Right lobe of liver (tissue), 6 donors: ENCODE data around the gene HNRNPC. TPM values are rescaled to one million over a fixed set of nuclear protein-coding genes. Genes with fewer than 3 reads are reported as not detected.

Experiments
- ATAC-seq, 4 donors: fragments of 200-7000 bp; cut with Tn5 transposase; one replicate each; pipeline ENCODE4 v1.9.1; 2020; ENCODE audit warnings: mild to moderate bottlenecking in 4 of 4, moderate library complexity in 4 of 4
- DNase-seq, 3 donors: peaks; one replicate each; pipeline ENCODE4 v3.0.0-alpha.2; 2020
- H3K27ac ChIP-seq, 3 donors: fragments of 200-600 bp; one replicate each; pipeline ENCODE4 v1.8.0; 2022
- H3K27me3 ChIP-seq, 2 donors: fragments of 200-600 bp; one replicate each; pipeline ENCODE4 v1.8.0; 2022
- H3K36me3 ChIP-seq, 4 donors: fragments of 200-600 bp; sonication (generic) in 1 of 4; one replicate each; pipeline versions ENCODE4 v1.5.1 to v1.8.0; 2017 to 2022; ENCODE audit warnings: control low read depth in 1 of 4
- H3K4me1 ChIP-seq, 4 donors: fragments of 200-600 bp; sonication (generic) in 1 of 4; one replicate each; pipeline versions ENCODE4 v1.5.1 to v1.8.0; 2017 to 2022; ENCODE audit warnings: control low read depth in 1 of 4
- H3K4me3 ChIP-seq, 3 donors: fragments of 200-600 bp; one replicate each; pipeline ENCODE4 v1.8.0; 2022
- H3K9me3 ChIP-seq, 4 donors: fragments of 200-600 bp; sonication (generic) in 1 of 4; one replicate each; pipeline versions ENCODE4 v1.5.1 to v1.8.0; 2017 to 2022; ENCODE audit warnings: control low read depth in 1 of 4
- CTCF ChIP-seq, 4 donors: fragments of 200-600 bp in 3 of 4; fragments of 450-650 bp in 1 of 4; IDR thresholded peaks; one replicate each; pipeline versions ENCODE4 v1.5.1 to v1.8.0; 2016 to 2022; ENCODE audit warnings: antibody characterized with exemption in 4 of 4, mild to moderate bottlenecking in 2 of 4
- POLR2A ChIP-seq: fragments of 450-650 bp; IDR thresholded peaks from one replicate; pipeline ENCODE4 v1.6.1; 2017; ENCODE audit warnings: antibody characterized with exemption, mild to moderate bottlenecking
- WGBS: methylation state at CpG from one replicate; pipeline ENCODE4 v1.1.6; 2018; ENCODE audit warnings: low coverage, low lambda C conversion rate; ENCODE audit not compliant: insufficient coverage; ENCODE audit errors: missing lambda C conversion rate; 5-methylcytosine and 5-hydroxymethylcytosine counted together
- intact Hi-C, 2 donors: fragments of 100-400 bp; cut with DNase I; formaldehyde crosslinking; loops; one replicate each; pipeline versions ENCODE4 v1.11.2 to v1.14.1; 2022
- total RNA-seq, 6 experiments: library from RNA; depleted of rRNA in 2 of 6; stranded (reverse); fragments of >200 nt in 2 of 6; fragmentation: NEBNext Ultra II Directional in 3 of 6; extraction: Animal tissue kit (Norgen Biotek cat#: 25700) in 3 of 6; gene quantifications; one replicate each; pipeline versions ENCODE4 v1.1.0 to v1.2.4, GENCODE V29; 2016 to 2023
- donor health status: DM: no; HTN: yes; CAD: no.
- donor health status: DM: no; HTN: no; CAD: no.
- donor health status: DM: no; HTN: no; CAD: no.
- donor health status: DM: no; HTN: yes; CAD: no.
- donor health status: DM: no; HTN: yes; CAD: no.

HNRNPC gene
- total RNA-seq, 6 experiments from 2014 or later = 170 to 247 (median 229) TPM

DNA sequence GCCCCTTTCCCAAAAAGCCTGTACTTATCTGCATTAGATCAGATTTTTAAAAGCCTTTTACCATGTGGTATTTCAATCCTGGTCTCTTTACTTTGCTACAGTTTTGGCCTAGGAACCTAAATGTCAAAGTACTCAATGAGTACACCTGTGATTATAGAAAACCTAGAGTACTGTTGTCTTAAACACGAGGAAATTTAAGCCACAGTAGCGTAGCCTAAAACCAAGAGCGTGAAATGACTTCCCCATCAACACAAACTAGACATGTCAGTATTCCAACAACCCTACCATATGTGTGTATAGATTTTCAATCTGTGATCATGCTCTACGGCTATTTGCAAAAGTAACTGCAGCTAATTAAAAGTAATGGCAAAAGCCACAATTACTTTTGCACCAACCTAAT, 60.7 kb downstream of the HNRNPC start:
- H3K27me3 ChIP-seq = no peaks in the 10 kb centered on the region
- TF ChIP-seq POLR2A (no peak), CTCF (IDR thresholded peaks at IDR 0.05) (no peak)
- H3K36me3 ChIP-seq = peaks cover 34 to 80% (median 54%) of the 10 kb centered on the region in 4 donors
- WGBS = 91% methylated on average over 4 of the region's 4 CpGs
- intact Hi-C loops = loop anchor here in 1 of 2 donors (10.0 kb wide), 1 partner anchor 46 kb away; no protein-coding TSS in a partner anchor
- H3K4me3 ChIP-seq = no peak overlapping the region
- H3K27ac ChIP-seq = no peak overlapping the region
- H3K4me1 ChIP-seq = no peaks in the 10 kb centered on the region
- ATAC-seq = no peak
- no peaks in the 10 kb centered on the region for H3K9me3 ChIP-seq
- no peak for DNase-seq

DNA sequence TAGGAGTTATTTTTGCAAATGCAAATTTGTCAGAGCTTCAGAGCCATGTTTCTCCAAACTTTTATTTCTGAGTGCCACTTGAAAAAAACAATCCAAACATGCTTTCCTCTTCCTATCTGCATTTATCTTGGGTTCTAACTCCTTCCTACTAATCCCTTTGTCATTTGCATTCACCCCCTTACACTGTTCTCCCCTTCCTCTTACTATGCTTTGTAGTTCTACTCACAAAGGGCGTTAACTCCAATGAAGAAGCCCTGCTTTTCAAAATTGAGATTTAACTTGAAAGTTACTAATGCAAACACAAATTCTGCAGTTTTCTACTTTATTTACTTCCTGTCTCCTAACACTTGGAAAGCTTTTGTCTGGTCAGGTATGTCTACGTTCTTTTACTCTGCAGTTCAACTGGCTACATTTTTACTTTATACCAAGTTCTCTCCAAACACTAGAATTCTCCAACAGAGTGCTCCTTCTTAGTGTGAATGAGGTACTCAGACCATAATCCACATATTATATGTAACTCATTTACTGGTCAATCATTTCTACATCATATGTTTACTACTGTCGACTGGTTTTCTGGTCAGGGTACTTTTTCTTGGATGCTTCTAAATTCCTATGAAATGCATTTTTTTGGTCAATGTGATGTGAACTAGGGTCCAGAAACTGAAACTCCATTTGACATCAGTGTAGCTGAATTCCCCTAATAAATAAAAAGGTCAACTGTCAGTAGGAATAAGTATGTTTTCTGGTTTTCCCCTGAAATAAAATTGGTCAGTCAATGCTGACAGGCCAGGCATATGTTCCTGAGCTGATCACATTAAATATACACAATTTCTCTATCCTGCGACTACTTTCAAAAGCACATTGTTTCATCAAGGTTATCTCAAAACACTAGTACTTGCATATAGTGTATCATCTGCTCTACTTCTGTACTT, 62.2 kb downstream of the HNRNPC start:
- no peak for DNase-seq
- Histone ChIP-seq H3K36me3 (peaks cover 27 to 64% (median 39%) of the 10 kb centered on the region in 4 donors), H3K27ac (no peak overlapping the region), H3K9me3 (no peaks in the 10 kb centered on the region), H3K4me1 (no peaks in the 10 kb centered on the region), H3K27me3 (no peaks in the 10 kb centered on the region), H3K4me3 (no peak overlapping the region)
- 86% methylated on average over 4 of the region's 4 CpGs for WGBS
- TF ChIP-seq POLR2A (no peak), CTCF (IDR thresholded peaks at IDR 0.05) (no peak)
- intact Hi-C loops = loop anchor here in 1 of 2 donors (10.0 kb wide), 1 partner anchor 48 kb away; no protein-coding TSS in a partner anchor
- ATAC-seq = no peak

DNA sequence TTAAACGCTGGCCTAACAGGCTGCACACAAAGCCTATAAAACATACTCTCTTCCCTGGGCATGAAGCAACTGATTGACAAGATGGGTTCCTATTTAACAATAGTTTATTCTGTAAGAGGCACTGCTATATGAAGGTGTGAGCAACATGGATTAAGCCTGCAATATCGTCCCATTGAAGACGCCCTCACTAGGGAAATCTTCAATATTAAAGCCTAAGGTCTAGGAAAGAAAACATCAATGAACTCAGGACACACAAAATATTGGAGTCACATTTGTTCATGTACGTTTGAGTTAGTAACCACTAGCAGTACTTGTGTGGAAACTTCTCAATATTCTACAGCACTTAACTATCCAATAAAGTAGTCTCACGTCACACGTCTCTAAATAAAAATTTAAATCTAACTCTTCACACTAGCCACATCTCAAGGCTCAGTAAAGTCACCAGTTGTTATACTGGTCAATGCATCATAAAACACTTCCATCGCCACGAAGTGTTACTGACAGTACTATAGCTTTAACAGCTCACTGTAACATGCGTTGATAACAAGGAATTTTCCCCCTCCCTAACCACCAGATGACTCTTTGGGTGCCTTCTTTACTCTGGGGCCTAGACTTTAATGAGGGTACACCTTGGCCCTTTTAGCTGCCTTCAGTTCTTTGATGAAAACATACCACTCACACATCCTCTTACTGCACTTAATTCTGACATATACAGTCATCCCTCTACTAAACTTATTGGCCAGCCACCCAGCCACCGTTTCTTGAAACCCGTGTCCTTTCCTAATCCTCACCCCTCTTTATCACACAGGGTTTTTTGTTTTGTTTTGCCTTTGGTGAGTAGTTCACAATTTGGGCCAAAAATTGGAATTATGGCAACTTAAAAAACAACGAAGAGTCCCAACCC, 63.3 kb downstream of the HNRNPC start:
- ATAC-seq (no peak), DNase-seq (no peak)
- Histone ChIP-seq H3K4me1 (no peaks in the 10 kb centered on the region), H3K27ac (no peak overlapping the region), H3K36me3 (peaks cover 21 to 53% (median 29%) of the 10 kb centered on the region in 4 donors), H3K9me3 (no peaks in the 10 kb centered on the region), H3K4me3 (no peak overlapping the region), H3K27me3 (no peaks in the 10 kb centered on the region)
- intact Hi-C loops = loop anchor here in 1 of 2 donors (10.0 kb wide), 1 partner anchor 49 kb away; no protein-coding TSS in a partner anchor
- peak; percentile 10 for TF ChIP-seq POLR2A
- TF ChIP-seq CTCF (IDR thresholded peaks at IDR 0.05) = no peak
- WGBS = 86% methylated on average over 10 of the region's 12 CpGs

DNA sequence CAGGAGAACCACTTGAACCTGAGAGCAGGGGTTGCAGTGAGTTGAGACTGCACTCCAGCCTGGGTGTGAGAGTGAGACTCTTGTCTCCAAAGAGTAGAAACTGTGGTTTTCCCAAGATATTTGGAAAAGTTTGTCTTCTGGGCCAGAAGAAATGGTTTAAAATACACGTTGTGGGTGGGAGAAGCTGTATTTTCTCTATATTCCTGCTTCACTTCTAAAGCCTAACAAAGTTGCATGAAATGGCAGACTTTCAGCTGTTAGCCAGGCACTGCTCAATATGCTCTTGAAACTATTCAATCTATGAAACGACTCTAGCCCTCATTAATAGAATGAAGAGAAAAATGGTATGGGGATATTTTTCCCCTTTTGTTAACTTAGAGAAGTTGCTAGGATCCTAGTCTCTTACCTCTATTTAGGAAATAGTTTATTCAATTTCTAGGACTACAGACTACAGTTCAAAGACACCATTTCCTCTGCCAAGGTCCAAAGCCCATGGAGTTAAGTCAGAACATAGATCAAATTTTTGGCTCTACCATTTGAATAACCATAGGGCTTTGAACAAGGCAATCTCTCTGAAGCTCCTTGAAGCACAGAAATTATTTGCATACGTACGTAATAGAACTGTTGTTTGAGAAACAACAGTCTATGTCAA, 64.1 kb downstream of the HNRNPC start:
- DNase-seq (no peak), ATAC-seq (peak in 2 of 4 donors; percentile 13 to 61)
- Histone ChIP-seq H3K4me3 (no peak overlapping the region), H3K9me3 (no peaks in the 10 kb centered on the region), H3K27ac (no peak overlapping the region), H3K4me1 (no peaks in the 10 kb centered on the region), H3K27me3 (no peaks in the 10 kb centered on the region), H3K36me3 (peaks cover 19 to 47% (median 28%) of the 10 kb centered on the region in 4 donors)
- intact Hi-C loops = loop anchor here in 1 of 2 donors (10.0 kb wide), 1 partner anchor 50 kb away; no protein-coding TSS in a partner anchor
- WGBS = 74% methylated on average over 4 of the region's 4 CpGs
- TF ChIP-seq POLR2A (no peak), CTCF (IDR thresholded peaks at IDR 0.05) (no peak)
